COLO829 (cell line): ENCODE measurements around the gene MAML2.

ENCODE experiments used
- DNase-seq: peaks from one replicate; pipeline ENCODE4 v3.0.0; 2012; ENCODE audit warnings: low spot score

The MAML2 gene

DNA sequence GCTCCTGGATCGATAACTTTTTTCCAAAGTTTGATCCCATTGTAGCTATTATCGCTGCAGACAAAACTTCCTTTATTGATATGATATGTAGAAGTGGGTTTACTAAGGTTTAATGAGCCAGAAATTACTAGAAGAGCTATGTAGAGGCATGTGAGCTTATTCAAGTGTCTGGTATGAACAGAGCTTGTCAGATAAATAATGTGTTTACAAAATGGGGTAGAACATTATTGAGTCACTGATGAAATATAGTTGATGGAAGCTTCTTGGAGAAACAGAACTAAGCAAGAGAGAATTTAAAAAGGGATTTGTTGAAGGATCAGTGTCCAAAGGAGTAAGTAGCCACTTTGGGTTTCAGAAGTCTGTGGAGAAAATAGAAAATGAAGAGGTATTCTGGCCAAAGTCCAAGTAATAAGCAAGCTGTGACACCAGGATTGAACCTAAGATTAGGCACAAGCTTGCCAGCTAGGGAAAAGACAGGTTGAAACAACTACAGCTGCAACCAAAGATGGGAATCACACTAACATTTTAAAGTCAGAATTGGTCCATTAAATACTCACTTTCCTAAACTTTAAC is 104.3 kb downstream of the MAML2 start:
- DNase-seq = no peak

DNA sequence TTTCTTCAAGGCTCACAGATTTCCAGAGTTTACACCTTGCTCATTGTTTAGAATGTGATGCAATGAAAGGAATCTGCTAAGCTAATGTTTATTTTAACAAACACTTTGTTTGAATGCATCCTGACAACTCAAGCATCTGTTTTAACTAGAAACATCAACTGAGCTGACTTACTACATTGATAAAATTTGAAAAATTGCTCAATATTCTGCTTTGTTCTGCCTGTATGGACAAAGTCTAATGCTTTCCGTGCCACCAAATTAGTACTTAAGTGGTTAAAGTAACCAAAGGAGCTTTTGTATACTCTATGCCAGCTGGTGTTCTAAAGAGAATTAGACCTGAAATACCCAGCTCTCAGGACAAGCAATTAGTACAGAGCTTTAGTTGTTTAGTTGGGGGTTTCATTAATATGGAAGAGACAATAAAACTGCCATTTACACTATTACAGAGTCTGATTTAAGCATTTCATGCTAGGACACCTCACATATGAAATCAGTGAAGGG is 105.2 kb downstream of the MAML2 start:
- DNase-seq = no peak

DNA sequence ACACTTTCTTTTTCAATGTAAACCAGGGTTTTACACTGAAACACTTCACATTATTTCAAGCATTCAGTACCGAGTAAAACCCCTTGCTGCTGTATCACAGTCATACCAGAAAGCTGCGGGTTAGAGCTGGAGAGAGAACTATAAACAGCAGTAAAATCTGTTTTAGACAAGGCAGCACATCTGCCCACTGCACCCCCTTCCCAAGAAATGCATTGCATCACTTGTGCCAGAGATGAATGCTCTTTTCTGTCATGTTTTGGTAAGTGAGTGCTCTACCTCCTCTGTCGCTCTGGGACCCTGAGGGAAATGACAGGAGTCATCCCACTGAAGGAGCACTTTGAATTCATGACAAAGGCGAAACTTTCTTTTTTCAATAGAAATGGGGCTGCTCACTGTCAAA is 107.2 kb downstream of the MAML2 start:
- no peak for DNase-seq

DNA sequence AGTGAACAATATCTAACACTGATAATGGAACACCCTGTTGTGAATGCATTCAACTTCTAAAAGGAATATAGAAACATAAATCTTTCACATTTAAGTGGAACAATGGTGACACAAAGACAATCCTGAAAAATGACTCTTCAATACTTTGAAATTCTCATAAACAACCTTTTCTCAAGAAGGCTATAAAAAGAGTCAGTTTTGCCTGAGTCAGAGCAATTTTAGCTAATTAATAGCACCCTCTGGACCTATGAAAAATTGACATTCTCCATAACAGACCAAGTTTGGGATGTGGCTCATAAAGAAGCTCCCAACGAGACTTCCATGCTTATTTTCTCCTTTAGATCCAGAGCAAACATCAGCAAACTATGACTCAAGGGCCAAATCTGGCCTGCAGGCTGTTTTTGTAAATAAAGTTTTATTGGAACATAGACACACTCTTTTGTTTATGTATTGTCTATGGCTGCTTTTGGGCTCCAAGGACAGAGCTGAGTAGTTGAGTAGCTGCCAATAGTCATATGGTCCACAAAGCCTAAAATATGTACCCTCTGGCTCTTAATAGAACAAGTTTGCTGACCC is 108.0 kb downstream of the MAML2 start:
- DNase-seq = no peak

DNA sequence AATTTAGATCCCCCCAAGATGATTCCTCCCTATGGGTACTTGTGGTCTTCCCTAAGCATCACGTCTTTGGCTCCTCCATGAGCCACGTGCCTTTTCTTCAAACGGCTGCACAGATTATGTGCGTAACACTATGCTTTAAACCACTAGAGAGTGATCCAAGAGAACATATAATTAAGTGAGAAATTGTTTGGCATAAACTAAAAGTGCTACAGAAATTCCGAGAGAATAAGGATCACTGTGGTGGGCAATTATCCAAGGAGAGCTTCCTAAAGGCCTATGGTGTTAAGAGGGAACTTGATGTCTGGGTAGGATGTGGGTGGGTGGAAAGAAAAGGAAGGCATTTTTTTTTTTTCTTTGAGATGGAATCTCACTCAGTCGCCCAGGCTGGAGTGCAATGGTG is 110.9 kb downstream of the MAML2 start:
- no peak for DNase-seq

DNA sequence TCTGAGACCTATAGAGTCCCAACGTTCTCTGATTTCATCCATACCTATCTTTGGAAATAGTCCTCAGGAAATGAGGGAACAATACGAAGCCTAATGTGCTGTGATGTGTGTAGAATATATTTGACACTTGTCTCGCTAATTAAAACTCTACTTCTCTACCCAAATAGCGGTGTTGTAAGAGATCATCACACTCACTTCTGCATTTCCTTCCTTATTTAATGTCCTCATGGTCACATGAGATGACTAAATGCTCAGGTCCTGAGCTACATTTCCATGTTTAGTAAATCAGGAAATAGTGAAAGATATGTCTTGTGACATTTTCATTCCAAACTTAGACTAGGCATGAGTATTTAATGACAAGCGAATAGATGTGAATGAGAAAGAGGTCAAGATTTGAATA is 112.3 kb downstream of the MAML2 start:
- no peak for DNase-seq

DNA sequence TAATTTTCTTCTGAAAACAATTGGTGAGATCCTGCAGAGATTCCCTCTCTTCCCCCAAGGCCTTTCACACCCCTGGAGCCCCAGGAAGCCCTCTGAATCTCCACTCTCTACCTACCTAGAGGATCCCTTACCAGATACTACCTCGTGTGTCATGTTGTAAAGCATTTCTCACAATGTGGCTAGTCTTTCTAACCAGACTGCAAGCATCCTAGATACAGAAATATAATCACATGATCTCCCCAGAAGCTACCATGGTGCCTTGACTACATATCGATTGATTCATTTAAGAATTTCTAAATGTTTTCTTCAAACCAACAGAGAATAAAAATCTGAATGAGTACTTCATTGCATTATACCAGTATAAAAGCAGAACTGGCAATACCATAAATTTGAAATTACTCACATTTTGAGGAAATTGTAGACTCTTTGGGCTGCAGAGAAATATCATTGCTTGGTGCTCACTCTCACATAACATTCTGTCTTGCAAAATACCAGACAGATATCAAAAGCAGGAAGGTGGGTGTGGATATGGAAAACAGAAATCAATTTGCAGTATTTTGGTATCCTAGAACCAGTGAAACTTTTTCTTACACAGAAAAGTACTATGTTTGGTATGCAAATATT is 113.5 kb downstream of the MAML2 start:
- DNase-seq = no peak

DNA sequence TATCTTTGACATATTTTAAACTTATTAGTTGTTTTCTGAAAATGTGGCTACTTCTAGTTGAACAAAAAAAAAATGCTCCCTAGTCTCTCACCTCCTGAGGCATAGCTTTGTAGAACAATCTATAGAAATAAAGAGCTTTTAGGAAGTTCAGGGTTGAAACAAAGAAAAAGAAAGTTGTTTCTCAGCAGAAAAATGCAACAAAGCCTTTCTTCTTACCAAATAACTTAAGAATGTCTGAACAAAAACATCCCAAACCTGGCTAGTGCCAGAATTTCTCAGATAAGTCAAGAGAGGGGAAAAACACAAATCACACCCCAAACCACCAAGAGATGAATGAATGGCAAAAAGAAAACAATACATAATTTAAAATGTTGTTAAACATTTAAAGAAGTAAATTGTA is 114.1 kb downstream of the MAML2 start:
- DNase-seq = no peak

DNA sequence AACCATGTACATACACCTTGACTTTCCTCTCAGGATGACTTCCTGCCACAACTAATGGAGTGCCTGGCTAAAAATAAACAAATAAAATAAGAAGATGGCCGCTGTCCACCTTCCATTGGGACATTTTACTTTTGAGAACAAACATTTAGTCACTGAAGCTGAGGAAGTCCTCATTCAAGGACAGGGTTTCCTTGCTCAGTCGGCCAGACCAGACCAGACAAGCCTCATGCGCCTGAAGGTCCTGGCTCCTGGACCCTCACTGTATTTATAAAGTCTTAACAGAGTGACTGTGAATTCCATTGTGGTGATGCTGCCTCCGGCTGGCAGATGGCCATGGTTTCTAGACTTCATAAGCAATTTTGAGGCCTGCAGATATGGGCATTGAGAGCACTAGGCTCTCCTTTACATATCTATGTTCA is 114.5 kb downstream of the MAML2 start:
- DNase-seq = peak; percentile 56

DNA sequence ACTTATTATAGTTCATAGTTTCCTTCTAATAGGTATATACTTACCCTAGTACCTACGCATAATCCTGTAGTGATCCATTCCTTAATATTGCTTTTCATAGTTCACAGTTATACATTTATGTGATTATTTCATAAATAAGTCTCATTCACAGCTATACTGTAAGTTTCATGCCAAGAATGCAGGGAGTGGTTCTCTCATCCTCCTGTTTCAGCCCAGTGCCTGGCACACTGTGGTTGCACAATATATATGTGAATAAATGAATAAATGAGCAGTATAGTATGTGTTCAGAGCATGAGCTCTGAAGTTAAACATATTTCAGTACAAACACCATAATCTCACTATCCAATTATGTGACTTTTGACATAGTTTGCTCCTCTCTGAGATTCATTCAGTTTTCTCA is 115.8 kb downstream of the MAML2 start:
- DNase-seq = no peak

DNA sequence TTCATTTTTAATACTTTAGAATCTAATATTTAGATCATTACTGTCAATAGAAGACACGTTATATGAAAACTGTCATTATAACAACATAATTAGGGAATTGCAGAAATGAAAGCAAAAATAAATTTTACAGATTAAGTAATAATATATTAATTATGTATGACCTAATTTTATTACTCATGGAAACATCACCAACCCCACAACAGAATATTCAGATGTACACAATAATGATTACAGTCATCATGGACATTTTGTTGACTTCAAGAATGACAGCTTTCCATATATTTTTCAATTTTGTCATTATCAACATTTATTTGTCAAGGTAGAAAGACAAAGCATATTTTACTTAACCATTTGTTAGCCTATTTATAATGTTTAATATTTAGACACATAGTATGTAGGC is 119.9 kb downstream of the MAML2 start:
- no peak for DNase-seq

DNA sequence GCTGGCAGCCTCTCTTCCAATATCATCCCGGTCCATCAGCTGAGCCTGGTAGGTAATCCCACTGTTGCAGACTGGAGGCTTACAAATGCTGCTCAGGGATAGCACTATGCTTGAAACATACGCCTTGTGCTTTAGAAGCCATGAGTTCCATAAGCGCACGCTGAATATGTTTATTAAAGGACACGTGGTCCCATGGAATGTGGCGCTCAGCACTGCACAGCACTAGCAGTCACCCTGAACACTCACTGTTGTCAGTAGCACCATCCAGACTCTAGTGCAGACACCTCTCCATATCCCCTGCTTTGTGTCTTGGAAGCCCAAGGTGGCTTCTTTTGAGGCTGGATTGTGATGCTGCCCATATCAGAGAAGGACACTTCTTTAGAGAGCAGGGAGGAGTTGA is 120.9 kb downstream of the MAML2 start:
- no peak for DNase-seq

DNA sequence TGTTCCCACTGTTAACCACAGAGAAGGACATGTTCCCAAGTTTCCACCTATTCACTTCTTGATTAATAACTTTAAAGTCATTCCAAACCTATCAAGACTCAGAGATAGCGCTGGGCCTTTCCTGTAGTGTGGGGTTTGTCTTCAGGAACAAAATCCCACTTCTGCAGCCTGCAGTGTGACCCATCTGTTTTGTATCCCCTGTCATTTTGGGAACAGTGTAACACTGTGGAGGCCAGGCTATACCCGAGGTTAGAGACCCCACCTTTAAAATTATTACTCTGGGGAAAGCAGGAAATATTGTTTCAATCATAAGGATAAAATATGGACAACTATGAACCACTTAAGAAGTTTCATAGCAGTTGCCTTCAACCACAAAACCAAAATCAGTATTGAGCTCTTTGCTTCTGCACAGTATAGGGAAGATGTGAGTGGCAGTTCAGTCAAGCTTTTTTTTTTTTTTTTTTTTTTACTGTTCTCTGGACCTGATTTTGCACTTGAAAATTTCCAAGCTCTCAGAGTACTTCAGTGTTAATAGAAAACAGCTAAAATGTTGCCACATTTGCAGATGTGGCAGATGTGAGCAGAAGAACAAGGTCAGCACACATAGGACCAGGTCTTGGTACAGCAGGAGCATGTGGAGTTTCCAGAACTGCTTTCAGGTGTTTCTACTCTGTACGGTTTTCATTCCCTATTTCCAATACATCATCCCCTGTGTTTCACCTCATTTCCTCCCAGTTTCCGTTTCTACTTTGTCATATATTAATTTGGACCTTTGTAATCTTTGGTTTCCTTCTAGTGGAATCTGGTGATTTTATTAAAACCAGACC is 121.5 kb downstream of the MAML2 start:
- DNase-seq = no peak

DNA sequence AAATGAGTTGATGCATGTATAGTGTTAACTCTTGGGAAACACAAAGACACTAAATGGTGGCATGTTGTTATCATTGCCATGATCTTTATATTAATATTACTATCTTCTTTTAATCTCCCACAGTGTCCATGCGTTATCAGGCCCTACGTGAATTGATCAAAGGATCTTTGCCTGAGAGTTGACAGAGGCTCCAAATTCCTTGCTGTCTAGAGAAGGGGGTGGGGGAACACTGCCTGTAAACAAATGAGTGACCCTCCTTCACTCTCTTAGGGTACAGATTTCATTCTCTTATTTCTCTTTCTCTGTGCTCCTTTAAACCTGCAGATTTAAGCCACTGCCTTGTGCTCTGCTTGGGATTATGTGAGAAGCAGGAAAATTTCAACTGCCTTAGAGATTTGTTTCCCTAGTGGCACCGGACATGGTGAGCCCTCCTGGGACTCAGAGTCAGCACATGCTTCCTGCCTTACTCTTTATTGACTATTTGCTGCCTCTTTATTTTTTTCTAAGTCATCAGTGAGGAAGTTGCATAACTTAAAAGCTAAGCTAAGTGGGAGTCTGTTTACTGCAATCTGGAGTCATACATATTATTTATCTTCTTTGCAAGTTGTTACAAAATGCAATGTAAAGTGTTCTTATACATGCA is 122.9 kb downstream of the MAML2 start:
- no peak for DNase-seq

DNA sequence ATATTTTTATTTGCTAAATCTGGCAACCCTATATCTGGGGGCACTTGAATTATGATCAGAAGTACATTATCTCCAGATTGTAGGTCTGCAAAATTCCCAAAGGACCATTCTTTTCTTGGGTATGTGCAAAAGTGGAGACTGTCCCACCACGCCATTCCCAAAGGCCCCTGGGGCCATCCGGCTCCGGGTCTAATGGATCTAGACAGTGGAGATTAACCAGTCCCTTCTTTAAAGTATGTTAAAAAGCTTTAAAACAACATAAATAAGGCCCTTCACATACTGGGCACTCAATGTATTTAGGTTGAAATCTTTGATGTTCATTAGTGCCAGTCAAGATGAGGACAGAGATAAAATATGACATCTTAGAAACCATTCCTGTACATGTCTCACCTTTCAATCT is 124.1 kb downstream of the MAML2 start:
- no peak for DNase-seq

DNA sequence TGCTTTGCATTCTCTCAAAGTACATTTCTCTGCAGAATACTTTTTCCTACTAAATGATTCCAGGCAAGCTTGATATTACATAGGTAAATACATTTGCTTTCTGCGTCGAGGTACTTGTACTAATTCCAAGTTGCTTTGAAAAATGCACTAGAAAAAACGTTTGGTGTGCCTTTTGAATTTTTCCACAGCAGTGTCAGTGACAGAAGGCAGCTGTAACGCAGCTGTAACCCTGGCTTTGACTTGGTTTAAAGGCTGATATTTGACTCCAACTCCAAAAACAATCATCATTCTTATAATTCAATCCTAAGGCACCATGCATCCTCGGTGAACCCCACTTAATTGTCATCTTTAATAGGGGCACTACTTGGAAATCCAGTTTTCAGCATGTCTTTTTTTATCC is 125.0 kb downstream of the MAML2 start:
- no peak for DNase-seq

DNA sequence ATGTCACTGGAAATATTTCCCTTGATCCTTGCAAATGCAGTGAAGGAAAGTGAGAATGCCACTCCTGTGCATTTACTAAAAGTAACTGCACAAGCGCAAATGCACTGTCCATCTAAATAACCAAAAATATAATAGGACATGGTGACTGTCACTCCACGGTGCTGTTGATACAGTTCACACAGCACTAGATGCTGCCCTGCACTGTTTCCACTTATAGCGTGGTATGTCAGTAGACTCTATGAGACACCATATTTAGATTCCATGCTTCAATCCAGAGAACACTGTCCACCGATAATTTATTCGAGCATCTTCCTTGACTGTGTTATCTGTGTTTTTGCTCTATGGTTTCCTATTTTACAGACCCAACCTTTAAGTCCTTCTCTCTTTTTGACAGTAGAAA is 125.8 kb downstream of the MAML2 start:
- DNase-seq = no peak

DNA sequence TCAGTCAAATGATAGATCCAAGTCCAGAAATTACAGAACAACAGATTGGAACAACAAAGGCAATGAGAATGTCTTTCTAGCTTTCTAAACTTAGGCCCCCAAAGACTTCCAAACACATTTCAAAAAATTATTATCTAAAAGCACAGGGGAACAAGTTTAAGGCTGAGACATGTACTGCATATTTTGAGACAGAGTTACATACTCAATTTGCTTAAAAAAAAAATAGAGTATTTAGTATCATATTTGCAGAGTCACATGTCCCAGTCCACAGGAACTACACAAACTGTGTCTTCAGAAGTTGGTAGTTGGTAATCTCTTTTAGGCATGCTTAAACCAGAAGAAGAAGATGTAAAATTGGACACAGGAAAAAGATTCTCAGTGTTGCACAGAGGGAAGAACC is 127.2 kb downstream of the MAML2 start:
- DNase-seq = no peak

DNA sequence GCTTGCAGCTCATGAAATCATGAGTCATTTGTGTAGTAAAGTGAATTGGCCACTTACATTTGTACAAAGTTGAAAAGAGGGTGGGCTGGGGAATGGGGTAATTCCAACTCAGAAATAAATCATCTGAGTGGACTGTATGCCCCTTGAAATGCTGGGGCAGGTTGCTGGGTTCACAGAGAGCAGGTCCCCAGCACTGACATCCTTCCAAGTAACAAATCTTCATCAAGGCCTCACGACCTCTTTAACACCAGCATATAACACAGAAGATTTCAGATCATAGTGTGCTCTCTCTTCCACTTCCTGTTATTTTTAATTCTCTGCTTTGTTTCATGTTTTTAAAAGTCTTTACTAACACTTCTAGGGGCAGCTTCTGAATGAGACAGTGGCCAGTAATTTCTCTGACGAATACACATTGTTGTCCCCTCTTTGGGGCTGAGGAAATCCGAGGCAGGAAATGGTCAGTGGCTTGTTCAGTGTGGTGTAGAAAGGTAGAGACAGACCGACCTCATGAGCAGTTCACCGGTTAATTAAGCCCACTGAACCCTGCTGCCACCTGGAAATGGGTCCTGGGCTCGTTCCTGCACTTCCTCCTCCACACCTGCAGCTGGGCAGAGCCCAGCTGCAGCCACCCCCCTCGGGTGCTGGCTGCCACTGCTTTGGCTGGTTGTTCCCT is 127.7 kb downstream of the MAML2 start:
- DNase-seq = no peak

DNA sequence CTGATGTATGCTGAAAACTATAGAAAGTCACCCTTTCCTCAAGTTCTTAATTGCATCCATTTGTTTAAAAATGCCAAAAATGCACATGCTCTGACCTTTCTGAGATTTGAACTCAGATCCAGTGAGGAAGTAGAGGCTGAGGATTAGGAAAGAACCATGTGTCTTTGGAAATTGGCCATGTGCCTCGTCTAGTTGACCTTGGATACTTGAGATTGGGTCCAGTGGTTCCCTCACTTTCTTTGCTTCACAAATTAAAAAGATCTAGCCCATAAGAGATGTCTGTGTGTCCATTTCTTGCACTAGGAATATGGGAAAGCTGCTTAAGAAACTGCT is 128.3 kb downstream of the MAML2 start:
- no peak for DNase-seq

DNA sequence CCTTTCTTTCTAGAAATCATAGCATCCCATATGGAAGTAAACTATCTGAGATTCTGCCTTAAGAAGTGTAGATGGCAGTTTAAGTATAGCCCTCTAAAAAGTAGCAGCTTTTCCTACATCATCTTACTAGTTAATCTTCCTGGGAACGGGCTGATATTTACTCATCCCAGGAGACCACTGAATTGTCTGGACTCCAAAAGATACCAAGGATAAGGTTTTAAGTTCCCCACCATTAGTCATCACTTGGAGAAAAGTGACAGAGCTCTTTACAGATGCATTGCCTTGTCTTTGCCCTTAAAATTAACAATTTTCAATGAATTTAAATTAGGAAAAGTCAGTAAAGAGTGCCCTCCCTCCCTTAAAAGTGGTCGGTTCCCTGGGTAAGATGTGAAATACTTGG is 129.5 kb downstream of the MAML2 start:
- peak; percentile 50 for DNase-seq

DNA sequence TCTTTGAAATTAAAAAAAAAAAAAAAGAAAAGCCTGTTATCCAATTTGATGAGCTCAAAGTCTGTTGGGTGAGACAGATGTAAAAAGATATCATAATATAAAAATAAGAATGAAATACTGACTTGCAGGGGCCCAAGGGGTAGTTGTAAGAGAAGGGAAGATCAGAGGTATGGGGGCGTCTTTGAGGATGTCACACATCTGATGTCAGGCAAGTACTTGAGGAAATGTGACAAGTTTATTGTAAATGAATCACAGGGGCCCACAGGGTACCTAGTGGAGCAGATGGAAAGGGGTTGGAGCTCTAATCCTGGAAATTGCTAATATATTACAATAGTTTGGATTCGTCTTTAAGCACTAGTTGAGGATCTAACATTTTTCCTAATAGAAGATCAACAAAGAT is 131.6 kb downstream of the MAML2 start:
- no peak for DNase-seq
